ENCODE data around the gene SEMA4C. TPM values are rescaled to one million over a fixed set of nuclear protein-coding genes. Genes with fewer than 3 reads are reported as not detected.

Gene SEMA4C
- total RNA-seq, 1 experiment from 2014 or later, result 40.2 TPM

- ATAC-seq (no peak), DNase-seq (ENCODE audit: low read depth, low spot score) (no peak)
- intact Hi-C loops (cut with micrococcal nuclease; ENCODE audit: unreplicated experiment) (no loop called here), in situ Hi-C loops (cut with HindIII; ENCODE audit: low pct_unique_long_range_greater_than_20kb, low sequenced_read_pairs) (no loop called here)
- no peak overlapping the region for H3K4me3 ChIP-seq (ENCODE audit: low read depth in 2 of 2, low read length in 2 of 2)
- no peaks in the 10 kb centered on the region for H3K27me3 ChIP-seq (ENCODE audit: control insufficient read depth, insufficient read depth, low read length)
- ChIA-PET CTCF (interaction anchor here (0.5 kb wide), 1 partner anchor 137 kb away, joined by 3 read pairs; no protein-coding TSS in a partner anchor), POLR2A (interaction anchor here (0.7 kb wide), 1 partner anchor 39 kb away, joined by 3 read pairs; no protein-coding TSS in a partner anchor)
- no peaks in the 10 kb centered on the region for H3K9me3 ChIP-seq (ENCODE audit: control insufficient read depth, insufficient read depth, low read depth, low read length)
- no peaks in the 10 kb centered on the region; the same call in 1 of the 2 replicates for H3K36me3 ChIP-seq (ENCODE audit: control insufficient read depth, insufficient read depth, low read length)
- no peak overlapping the region for H3K27ac ChIP-seq (ENCODE audit: low read length)
- H3K4me1 ChIP-seq (ENCODE audit: control insufficient read depth, insufficient read depth, low read length), result peaks cover 9% of the 10 kb centered on the region
- TF ChIP-seq CTCF (IDR thresholded peaks at IDR 0.05), result no peak
- TF ChIP-seq REST (IDR thresholded peaks at IDR 0.05; ENCODE audit: insufficient read depth in 1 of 2, low read depth in 2 of 2, low read length in 1 of 2), result no peak
- TF ChIP-seq SIN3A (IDR thresholded peaks at IDR 0.05; ENCODE audit: borderline replicate concordance, insufficient read depth, low read depth, low read length), result no peak
- TF ChIP-seq TCF7L2 (IDR thresholded peaks at IDR 0.05; ENCODE audit: low read depth, low read length), result no peak
- no peak for TF ChIP-seq POLR2AphosphoS5 (IDR thresholded peaks at IDR 0.05; ENCODE audit: low read depth, low read length)
- no TSS peak for BruUV-seq (replicated peaks)
Measured at GRCh38 chr2:96813656-96814055, 56.2 kb downstream of the SEMA4C start.

GRCh38 chr2:96811917-96812316, 58.0 kb downstream of the SEMA4C start:
- Histone ChIP-seq H3K4me3 (ENCODE audit: low read depth in 2 of 2, low read length in 2 of 2) (no peak overlapping the region), H3K9me3 (ENCODE audit: control insufficient read depth, insufficient read depth, low read depth, low read length) (no peaks in the 10 kb centered on the region), H3K4me1 (ENCODE audit: control insufficient read depth, insufficient read depth, low read length) (no peaks in the 10 kb centered on the region), H3K27ac (ENCODE audit: low read length) (no peak overlapping the region), H3K36me3 (ENCODE audit: control insufficient read depth, insufficient read depth, low read length) (no peaks in the 10 kb centered on the region; the same call in 1 of the 2 replicates), H3K27me3 (ENCODE audit: control insufficient read depth, insufficient read depth, low read length) (no peaks in the 10 kb centered on the region)
- TF ChIP-seq POLR2AphosphoS5 (IDR thresholded peaks at IDR 0.05; ENCODE audit: low read depth, low read length) (no peak), SIN3A (IDR thresholded peaks at IDR 0.05; ENCODE audit: borderline replicate concordance, insufficient read depth, low read depth, low read length) (no peak), TCF7L2 (IDR thresholded peaks at IDR 0.05; ENCODE audit: low read depth, low read length) (no peak)
- intact Hi-C loops (cut with micrococcal nuclease; ENCODE audit: unreplicated experiment), result no loop called here
- ChIA-PET POLR2A (no interaction called here), CTCF (no interaction called here)
- in situ Hi-C loops (cut with HindIII; ENCODE audit: low pct_unique_long_range_greater_than_20kb, low sequenced_read_pairs), result no loop called here
- DNase-seq (ENCODE audit: low read depth, low spot score), result no peak
- no peak for ATAC-seq
- BruUV-seq (replicated peaks), result no TSS peak

- ChIA-PET CTCF (no interaction called here), POLR2A (no interaction called here)
- BruUV-seq (replicated peaks), result no TSS peak
- ATAC-seq (no peak), DNase-seq (ENCODE audit: low read depth, low spot score) (no peak)
- Histone ChIP-seq H3K4me3 (ENCODE audit: low read depth in 2 of 2, low read length in 2 of 2) (no peak overlapping the region), H3K36me3 (ENCODE audit: control insufficient read depth, insufficient read depth, low read length) (no peaks in the 10 kb centered on the region; the same call in 1 of the 2 replicates), H3K27ac (ENCODE audit: low read length) (no peak overlapping the region), H3K4me1 (ENCODE audit: control insufficient read depth, insufficient read depth, low read length) (no peaks in the 10 kb centered on the region), H3K27me3 (ENCODE audit: control insufficient read depth, insufficient read depth, low read length) (no peaks in the 10 kb centered on the region), H3K9me3 (ENCODE audit: control insufficient read depth, insufficient read depth, low read depth, low read length) (no peaks in the 10 kb centered on the region)
- in situ Hi-C loops (cut with HindIII; ENCODE audit: low pct_unique_long_range_greater_than_20kb, low sequenced_read_pairs) (no loop called here), intact Hi-C loops (cut with micrococcal nuclease; ENCODE audit: unreplicated experiment) (no loop called here)
- no peak for TF ChIP-seq CTCF (IDR thresholded peaks at IDR 0.05)
- no peak for TF ChIP-seq TCF7L2 (IDR thresholded peaks at IDR 0.05; ENCODE audit: low read depth, low read length)
- TF ChIP-seq REST (IDR thresholded peaks at IDR 0.05; ENCODE audit: insufficient read depth in 1 of 2, low read depth in 2 of 2, low read length in 1 of 2), result no peak
- TF ChIP-seq SIN3A (IDR thresholded peaks at IDR 0.05; ENCODE audit: borderline replicate concordance, insufficient read depth, low read depth, low read length), result no peak
- no peak for TF ChIP-seq POLR2AphosphoS5 (IDR thresholded peaks at IDR 0.05; ENCODE audit: low read depth, low read length)
Measured at GRCh38 chr2:96810783-96811192, 59.1 kb downstream of the SEMA4C start.
